ENCODE results near the gene TRIM22.

TRIM22 gene

GRCh38 chr11:5746614-5747013 lies 57.0 kb downstream of the TRIM22 start:
- no peak for DNase-seq (ENCODE audit: low spot score)

GRCh38 chr11:5749836-5750235 lies 60.2 kb downstream of the TRIM22 start:
- DNase-seq (ENCODE audit: low spot score), result no peak

GRCh38 chr11:5753943-5754342 lies 64.4 kb downstream of the TRIM22 start, which contains the start of gene OR52N4:
TSS of gene OR52N4 (plus strand) at chr11:5754243. CDS start at chr11:5754741, 498 bp downstream.
- DNase-seq (ENCODE audit: low spot score), result no peak
